ENCODE data around the gene GDNF. TPM values are rescaled to one million over a fixed set of nuclear protein-coding genes. Genes with fewer than 3 reads are reported as not detected.

GDNF gene
- total RNA-seq, 1 experiment from 2014 or later = 14.7 TPM

- Histone ChIP-seq H3K4me1 (ENCODE audit: insufficient read depth, low read length, poor library complexity, severe bottlenecking) (peaks cover 8% of the 10 kb centered on the region), H3K27me3 (replicated peaks; ENCODE audit: insufficient read depth, low read depth, low read length, poor library complexity) (no peaks in the 10 kb centered on the region), H3K36me3 (ENCODE audit: insufficient read depth, low read length, poor library complexity, severe bottlenecking) (no peaks in the 10 kb centered on the region), H3K4me3 (ENCODE audit: low read depth, low read length, poor library complexity, severe bottlenecking) (no peak overlapping the region), H3K27ac (ENCODE audit: low read depth, low read length, poor library complexity, severe bottlenecking) (no peak overlapping the region), H3K9me3 (ENCODE audit: low read depth, low read length, poor library complexity, severe bottlenecking) (peaks cover 11% of the 10 kb centered on the region)
- no peak for DNase-seq (ENCODE audit: low spot score)
- CTCF ChIA-PET = no interaction called here
- TF ChIP-seq EZH2 (IDR thresholded peaks at IDR 0.05; ENCODE audit: borderline replicate concordance, low read depth, low read length, poor library complexity, severe bottlenecking) (no peak), CTCF (conservative IDR thresholded peaks at IDR 0.05; ENCODE audit: low read depth, low read length) (no peak)
- intact Hi-C loops (cut with micrococcal nuclease; ENCODE audit: unreplicated experiment) = no loop called here
- POLR2A ChIA-PET (ENCODE audit: low non-redundant PET) = no interaction called here
- no TSS peak for BruUV-seq (replicated peaks)
Measured at GRCh38 chr5:37773809-37774208, 66.0 kb downstream of the GDNF start.

- no TSS peak for BruUV-seq (replicated peaks)
- POLR2A ChIA-PET (ENCODE audit: low non-redundant PET) = no interaction called here
- Histone ChIP-seq H3K27me3 (replicated peaks; ENCODE audit: insufficient read depth, low read depth, low read length, poor library complexity) (no peaks in the 10 kb centered on the region), H3K9me3 (ENCODE audit: low read depth, low read length, poor library complexity, severe bottlenecking) (peaks cover 11% of the 10 kb centered on the region), H3K4me1 (ENCODE audit: insufficient read depth, low read length, poor library complexity, severe bottlenecking) (peaks cover 8% of the 10 kb centered on the region), H3K36me3 (ENCODE audit: insufficient read depth, low read length, poor library complexity, severe bottlenecking) (no peaks in the 10 kb centered on the region), H3K4me3 (ENCODE audit: low read depth, low read length, poor library complexity, severe bottlenecking) (no peak overlapping the region), H3K27ac (ENCODE audit: low read depth, low read length, poor library complexity, severe bottlenecking) (no peak overlapping the region)
- intact Hi-C loops (cut with micrococcal nuclease; ENCODE audit: unreplicated experiment) = no loop called here
- CTCF ChIA-PET = no interaction called here
- no peak for TF ChIP-seq EZH2 (IDR thresholded peaks at IDR 0.05; ENCODE audit: borderline replicate concordance, low read depth, low read length, poor library complexity, severe bottlenecking)
- TF ChIP-seq CTCF (conservative IDR thresholded peaks at IDR 0.05; ENCODE audit: low read depth, low read length) = no peak
- no peak for DNase-seq (ENCODE audit: low spot score)
Measured at GRCh38 chr5:37772255-37772654, 67.6 kb downstream of the GDNF start.

GRCh38 chr5:37771731-37772130 is 68.1 kb downstream of the GDNF start:
- no peak overlapping the region for H3K27ac ChIP-seq (ENCODE audit: low read depth, low read length, poor library complexity, severe bottlenecking)
- peaks cover 8% of the 10 kb centered on the region for H3K4me1 ChIP-seq (ENCODE audit: insufficient read depth, low read length, poor library complexity, severe bottlenecking)
- TF ChIP-seq EZH2 (IDR thresholded peaks at IDR 0.05; ENCODE audit: borderline replicate concordance, low read depth, low read length, poor library complexity, severe bottlenecking) (no peak), CTCF (conservative IDR thresholded peaks at IDR 0.05; ENCODE audit: low read depth, low read length) (no peak)
- ChIA-PET POLR2A (ENCODE audit: low non-redundant PET) (no interaction called here), CTCF (no interaction called here)
- no peak for DNase-seq (ENCODE audit: low spot score)
- intact Hi-C loops (cut with micrococcal nuclease; ENCODE audit: unreplicated experiment) = no loop called here
- H3K9me3 ChIP-seq (ENCODE audit: low read depth, low read length, poor library complexity, severe bottlenecking) = peaks cover 11% of the 10 kb centered on the region
- H3K27me3 ChIP-seq (replicated peaks; ENCODE audit: insufficient read depth, low read depth, low read length, poor library complexity) = no peaks in the 10 kb centered on the region
- no peaks in the 10 kb centered on the region for H3K36me3 ChIP-seq (ENCODE audit: insufficient read depth, low read length, poor library complexity, severe bottlenecking)
- no peak overlapping the region for H3K4me3 ChIP-seq (ENCODE audit: low read depth, low read length, poor library complexity, severe bottlenecking)
- BruUV-seq (replicated peaks) = no TSS peak

All from A673 (cell line).